Measurements from ENCODE around the gene ARF6. TPM values are rescaled to one million over a fixed set of nuclear protein-coding genes. Genes with fewer than 3 reads are reported as not detected.

Gene ARF6
- total RNA-seq, 1 experiment from 2014 or later: 88.8 TPM

GRCh38 chr14:49918706-49919105, 25.8 kb downstream of the ARF6 start (continued):
- TF ChIP-seq, protein P1, sequence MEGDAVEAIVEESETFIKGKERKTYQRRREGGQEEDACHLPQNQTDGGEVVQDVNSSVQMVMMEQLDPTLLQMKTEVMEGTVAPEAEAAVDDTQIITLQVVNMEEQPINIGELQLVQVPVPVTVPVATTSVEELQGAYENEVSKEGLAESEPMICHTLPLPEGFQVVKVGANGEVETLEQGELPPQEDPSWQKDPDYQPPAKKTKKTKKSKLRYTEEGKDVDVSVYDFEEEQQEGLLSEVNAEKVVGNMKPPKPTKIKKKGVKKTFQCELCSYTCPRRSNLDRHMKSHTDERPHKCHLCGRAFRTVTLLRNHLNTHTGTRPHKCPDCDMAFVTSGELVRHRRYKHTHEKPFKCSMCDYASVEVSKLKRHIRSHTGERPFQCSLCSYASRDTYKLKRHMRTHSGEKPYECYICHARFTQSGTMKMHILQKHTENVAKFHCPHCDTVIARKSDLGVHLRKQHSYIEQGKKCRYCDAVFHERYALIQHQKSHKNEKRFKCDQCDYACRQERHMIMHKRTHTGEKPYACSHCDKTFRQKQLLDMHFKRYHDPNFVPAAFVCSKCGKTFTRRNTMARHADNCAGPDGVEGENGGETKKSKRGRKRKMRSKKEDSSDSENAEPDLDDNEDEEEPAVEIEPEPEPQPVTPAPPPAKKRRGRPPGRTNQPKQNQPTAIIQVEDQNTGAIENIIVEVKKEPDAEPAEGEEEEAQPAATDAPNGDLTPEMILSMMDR (IDR thresholded peaks at IDR 0.05 in 2 of 3, conservative IDR thresholded peaks at IDR 0.05 in 1 of 3; ENCODE audit: borderline replicate concordance in 1 of 3, insufficient read depth in 1 of 3, low read depth in 2 of 3, low read length in 2 of 3): no peak
- TF ChIP-seq ELF1 (IDR thresholded peaks at IDR 0.05; ENCODE audit: borderline replicate concordance, low read depth) (no peak), TCF7L2 (IDR thresholded peaks at IDR 0.05; ENCODE audit: borderline replicate concordance, extremely low read depth, insufficient read depth, insufficient read length) (no peak), MAX (IDR thresholded peaks at IDR 0.05) (no peak), SRF (IDR thresholded peaks at IDR 0.05; ENCODE audit: low read depth) (no peak)

DNA sequence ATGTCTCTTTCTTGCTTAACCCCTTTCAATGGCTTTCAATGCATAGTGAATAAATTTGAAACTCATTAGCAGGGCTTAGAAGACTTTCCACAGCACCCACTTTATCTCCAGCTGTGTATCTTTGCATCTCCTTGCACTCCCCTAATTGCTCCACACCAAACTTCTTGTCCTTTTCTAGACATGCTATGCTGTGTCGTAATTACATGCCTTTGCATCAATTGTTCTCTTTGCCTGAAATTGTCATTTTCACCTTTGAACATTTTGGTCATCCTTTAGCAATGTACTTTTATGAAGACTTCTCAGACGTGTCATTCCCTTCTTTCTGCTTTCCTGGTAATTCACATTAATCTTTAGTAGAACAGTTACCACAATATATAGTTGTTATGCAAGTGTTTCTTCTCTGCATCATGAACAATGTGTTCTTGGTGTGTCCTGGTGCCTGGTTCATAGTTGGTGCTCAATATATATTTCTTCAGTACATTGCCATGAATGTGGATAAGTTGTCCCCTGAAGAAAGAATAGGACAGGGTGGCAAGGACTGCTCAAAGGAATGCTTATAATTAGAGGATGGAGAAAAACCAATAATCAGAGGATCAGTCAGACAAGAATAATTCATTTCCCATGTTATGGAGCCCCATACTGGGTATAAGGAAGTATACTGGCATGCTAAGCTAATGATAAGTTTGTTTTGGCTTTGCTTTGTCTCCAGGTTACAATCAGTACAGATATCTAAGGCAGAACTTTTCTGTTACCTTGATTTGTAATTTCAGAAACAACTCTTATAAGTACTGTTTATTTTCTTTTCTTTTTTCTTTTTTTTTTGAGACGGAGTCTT, 27.2 kb downstream of the ARF6 start:
- BruUV-seq (replicated peaks): no TSS peak
- ChIA-PET CTCF (interaction anchor here (0.6 kb wide), 1 partner anchor 9 kb away, joined by 4 read pairs; no protein-coding TSS in a partner anchor), RAD21 (ENCODE audit: low non-redundant PET in 1 of 2, low total read pairs in 2 of 2, uncharacterized antibody in 2 of 2, unreplicated experiment in 2 of 2) (no interaction called here), POLR2A (no interaction called here)
- H3K36me3 ChIP-seq (ENCODE audit: control insufficient read depth in 1 of 2, insufficient read depth in 2 of 2, low read length in 2 of 2): no peaks in the 10 kb centered on the region
- intact Hi-C loops (cut with micrococcal nuclease): no loop called here
- H3K4me2 ChIP-seq (ENCODE audit: low read length): no peak overlapping the region
- H4K20me1 ChIP-seq (ENCODE audit: insufficient read depth): no peaks in the 10 kb centered on the region
- no peak overlapping the region for H3K9ac ChIP-seq (ENCODE audit: low read length)
- no peaks in the 10 kb centered on the region for H3K79me2 ChIP-seq (ENCODE audit: insufficient read depth, low read length)
- no peaks in the 10 kb centered on the region for H3K9me2 ChIP-seq (ENCODE audit: insufficient read depth)
- H3K4me1 ChIP-seq (ENCODE audit: control insufficient read depth in 1 of 2, insufficient read depth in 2 of 2, low read length in 2 of 2): peaks cover 5 to 10% of the 10 kb centered on the region in 2 experiments
- no peak overlapping the region for H3K4me3 ChIP-seq (replicated peaks in 1 of 2; ENCODE audit: low read depth in 1 of 2, low read length in 2 of 2)
- no peaks in the 10 kb centered on the region for H3K9me3 ChIP-seq (ENCODE audit: control insufficient read depth in 1 of 2, insufficient read depth in 1 of 2, low read depth in 1 of 2, low read length in 2 of 2)
- H3K27ac ChIP-seq (ENCODE audit: low read depth, low read length): no peak overlapping the region
- no peak overlapping the region for H2AFZ ChIP-seq (ENCODE audit: low read depth, low read length, poor library complexity, severe bottlenecking)
- H3K27me3 ChIP-seq (ENCODE audit: insufficient read depth, low read length): no peaks in the 10 kb centered on the region
- DNase-seq (ENCODE audit: low read depth, low spot score) (no peak), ATAC-seq (no peak)
- TF ChIP-seq, protein P1 (IDR thresholded peaks at IDR 0.05 in 2 of 3, conservative IDR thresholded peaks at IDR 0.05 in 1 of 3; ENCODE audit: borderline replicate concordance in 1 of 3, insufficient read depth in 1 of 3, low read depth in 2 of 3, low read length in 2 of 3): no peak
- no peak for TF ChIP-seq YY1 (IDR thresholded peaks at IDR 0.05; ENCODE audit: extremely low read depth, insufficient replicate concordance, low read depth, low read length)
- TF ChIP-seq CEBPB (IDR thresholded peaks at IDR 0.05; ENCODE audit: low read depth): no peak
- no peak for TF ChIP-seq TCF7L2 (IDR thresholded peaks at IDR 0.05; ENCODE audit: borderline replicate concordance, extremely low read depth, insufficient read depth, insufficient read length)
- no peak for TF ChIP-seq JUND (IDR thresholded peaks at IDR 0.05)
- TF ChIP-seq CBX3 (IDR thresholded peaks at IDR 0.05; ENCODE audit: low read depth): no peak
- TF ChIP-seq ZBTB33 (IDR thresholded peaks at IDR 0.05; ENCODE audit: extremely low read depth, insufficient replicate concordance, low read length): no peak
- no peak for TF ChIP-seq SIN3A (IDR thresholded peaks at IDR 0.05; ENCODE audit: low read depth)
- no peak for TF ChIP-seq RAD21 (IDR thresholded peaks at IDR 0.05; ENCODE audit: low read depth)
- no peak for TF ChIP-seq EZH2 (IDR thresholded peaks at IDR 0.05)
- TF ChIP-seq POLR2AphosphoS5 (IDR thresholded peaks at IDR 0.05; ENCODE audit: low read depth, low read length): no peak
- TF ChIP-seq SRF (IDR thresholded peaks at IDR 0.05; ENCODE audit: low read depth): no peak
- TF ChIP-seq, protein P2, sequence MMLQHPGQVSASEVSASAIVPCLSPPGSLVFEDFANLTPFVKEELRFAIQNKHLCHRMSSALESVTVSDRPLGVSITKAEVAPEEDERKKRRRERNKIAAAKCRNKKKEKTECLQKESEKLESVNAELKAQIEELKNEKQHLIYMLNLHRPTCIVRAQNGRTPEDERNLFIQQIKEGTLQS (IDR thresholded peaks at IDR 0.05): no peak
- no peak for TF ChIP-seq MAX (IDR thresholded peaks at IDR 0.05)

All from HCT116 (cell line).